Activated CD4-positive, alpha-beta T cell treated with anti-CD3 and anti-CD28 coated beads, Interleukin-2, amount 50 U/mL, for 16 hours (primary cell): ENCODE measurements around the gene GRM1.

Experiments
- DNase-seq: peaks from one replicate; pipeline ENCODE4 v3.0.0-alpha.2; 2020

Gene GRM1

DNA sequence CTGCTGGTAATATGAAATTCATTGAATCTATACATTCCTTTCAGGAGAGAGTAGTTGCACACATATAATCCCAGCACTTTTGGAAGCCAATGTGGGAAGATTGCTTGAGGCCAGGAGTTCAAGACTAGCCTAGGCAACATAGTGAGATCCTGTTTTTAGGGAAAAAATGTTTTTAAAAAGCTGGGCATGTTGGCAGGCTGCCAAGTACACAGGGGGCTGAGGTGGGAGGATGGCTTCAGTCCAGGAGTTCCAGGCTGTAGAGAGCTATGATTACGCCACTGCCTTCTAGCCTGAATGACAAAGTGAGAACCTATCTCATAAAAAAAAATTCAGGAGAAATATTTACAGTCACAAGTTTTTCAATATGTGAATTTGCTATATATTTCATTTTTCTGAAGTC, 71.9 kb downstream of the GRM1 start:
- DNase-seq, result no peak

DNA sequence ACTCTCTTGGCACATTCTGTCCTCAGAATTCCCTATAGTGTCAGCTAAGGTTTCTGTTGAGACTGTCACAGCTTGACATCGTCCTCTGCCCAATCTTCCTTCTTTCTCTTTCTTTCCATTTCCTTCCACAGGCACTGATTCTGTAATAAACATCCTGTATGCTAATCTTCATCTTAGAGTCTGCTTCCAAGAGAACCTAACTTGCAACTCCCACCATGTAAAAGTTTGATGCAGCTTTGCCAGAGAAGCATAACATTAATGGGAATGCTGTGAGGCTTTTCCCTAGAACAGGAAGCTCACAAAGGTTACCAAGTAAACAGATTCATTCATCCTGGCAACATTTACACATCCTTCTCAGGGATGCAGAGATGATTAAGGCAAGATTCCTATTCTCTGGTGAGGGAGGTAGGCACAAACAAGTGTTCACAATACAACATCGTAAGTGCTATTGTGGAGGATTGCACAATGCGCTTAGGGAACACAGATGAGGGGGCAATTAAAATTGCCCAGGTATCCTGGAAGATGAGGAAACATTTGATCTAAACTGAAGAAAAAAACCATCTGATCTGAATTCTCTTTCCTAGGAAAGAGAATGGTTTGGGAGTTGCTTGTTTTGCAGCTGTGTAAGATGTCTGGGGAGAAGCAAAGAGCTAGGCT, 74.7 kb downstream of the GRM1 start:
- DNase-seq, result no peak

DNA sequence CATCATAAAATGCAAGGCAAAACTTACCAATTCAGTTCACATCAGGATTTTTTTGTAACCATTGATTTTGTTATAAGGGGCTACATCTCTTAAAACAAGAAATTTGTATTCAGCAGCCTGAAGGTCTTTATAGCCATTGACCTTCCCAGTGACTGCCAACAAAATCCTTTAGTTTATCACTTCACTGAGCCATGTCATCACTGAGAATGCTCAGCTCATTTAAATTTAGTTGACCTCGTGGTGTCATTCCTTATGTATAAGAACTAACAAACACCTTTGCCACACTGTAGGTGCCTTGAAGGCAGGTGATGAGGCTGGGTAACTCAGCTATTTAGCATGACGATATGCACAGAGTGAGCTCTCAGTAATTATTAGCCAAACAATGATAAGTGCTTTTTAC, 77.7 kb downstream of the GRM1 start:
- no peak for DNase-seq

DNA sequence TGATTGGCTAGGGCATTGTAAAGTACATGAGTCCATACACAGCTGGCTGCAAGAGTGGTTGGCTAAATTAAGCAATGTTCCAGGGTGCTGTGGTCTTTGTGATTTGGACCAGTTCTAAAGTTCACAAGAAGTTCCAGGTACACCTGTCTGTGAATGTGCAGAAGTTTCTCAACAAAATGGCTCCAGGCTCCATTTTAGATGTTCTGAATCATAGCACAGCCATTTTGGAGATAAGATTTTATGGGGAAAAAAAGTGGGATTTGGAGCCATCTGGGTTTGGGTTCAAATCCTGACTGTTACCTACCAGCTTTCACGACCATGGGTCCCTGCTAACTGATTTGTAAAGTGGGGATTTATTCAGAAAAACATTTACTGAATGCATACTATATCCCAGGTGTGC, 82.1 kb downstream of the GRM1 start:
- no peak for DNase-seq

DNA sequence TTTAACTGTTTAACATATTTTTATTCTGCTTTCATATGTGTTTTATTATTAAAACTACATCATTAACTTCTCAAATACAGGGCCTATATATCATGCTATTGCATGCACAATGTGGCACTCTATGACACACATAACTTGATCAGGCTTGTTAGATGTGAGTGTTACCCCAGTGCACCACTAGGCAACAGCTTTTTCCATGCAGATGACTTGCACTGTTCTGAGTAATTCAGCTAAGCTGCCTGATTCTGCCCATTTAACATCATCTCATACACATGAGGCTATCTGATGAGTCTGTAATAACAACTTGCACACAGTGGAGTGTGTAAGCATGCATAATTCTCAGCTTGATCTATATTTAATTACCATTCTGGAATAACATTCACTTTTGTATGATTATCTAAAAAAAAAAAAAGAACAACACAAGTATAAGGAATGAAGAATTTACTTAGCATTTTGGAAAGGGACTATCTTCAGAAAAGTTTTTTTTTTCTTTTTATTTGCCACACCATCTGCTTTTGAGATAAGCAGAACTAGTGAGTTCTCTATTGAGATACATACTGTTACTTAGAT, 83.1 kb downstream of the GRM1 start:
- no peak for DNase-seq

DNA sequence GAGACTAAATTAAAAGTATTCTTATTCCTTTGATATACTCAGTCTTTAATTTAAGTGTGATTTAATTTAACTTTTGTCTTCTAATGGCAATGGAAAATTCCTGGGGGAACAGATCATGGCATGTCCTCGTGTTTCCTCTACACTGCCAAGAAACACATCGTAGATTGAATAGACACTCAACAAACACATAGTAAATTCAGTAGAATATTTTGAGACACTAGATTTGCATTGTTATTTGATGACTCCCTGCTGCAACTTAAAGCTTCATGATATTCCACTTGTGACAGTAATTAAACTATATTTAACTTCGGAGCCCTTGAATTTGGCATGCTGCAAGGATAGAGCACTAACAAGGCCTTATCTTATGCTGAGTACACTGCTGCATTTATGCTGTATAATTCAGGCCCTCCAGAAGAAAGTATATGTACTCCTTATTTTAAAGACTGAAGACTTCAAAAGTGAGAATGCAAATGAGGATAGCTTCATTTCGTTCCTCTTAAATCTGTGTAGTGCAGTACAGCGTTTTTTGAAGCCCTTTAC, 84.3 kb downstream of the GRM1 start:
- DNase-seq, result no peak

DNA sequence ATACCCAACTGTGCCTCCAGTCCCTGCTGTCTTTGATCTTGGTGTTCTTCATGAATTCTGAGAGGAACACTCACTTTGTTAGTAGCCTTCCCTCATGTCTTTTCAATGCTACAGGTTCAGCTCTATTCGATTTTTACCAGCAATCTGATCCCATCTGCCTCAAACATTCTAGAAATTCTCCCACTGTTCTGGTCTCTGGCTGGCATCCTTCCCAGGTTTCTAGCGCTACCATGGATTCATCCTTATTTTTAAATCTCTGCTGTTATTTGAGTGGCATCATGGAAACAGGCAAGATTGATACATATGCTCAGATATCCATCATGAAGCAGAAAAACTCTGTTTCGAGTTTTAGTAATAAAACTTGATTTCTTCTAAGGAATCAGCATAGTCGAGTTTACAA, 94.8 kb downstream of the GRM1 start:
- no peak for DNase-seq

DNA sequence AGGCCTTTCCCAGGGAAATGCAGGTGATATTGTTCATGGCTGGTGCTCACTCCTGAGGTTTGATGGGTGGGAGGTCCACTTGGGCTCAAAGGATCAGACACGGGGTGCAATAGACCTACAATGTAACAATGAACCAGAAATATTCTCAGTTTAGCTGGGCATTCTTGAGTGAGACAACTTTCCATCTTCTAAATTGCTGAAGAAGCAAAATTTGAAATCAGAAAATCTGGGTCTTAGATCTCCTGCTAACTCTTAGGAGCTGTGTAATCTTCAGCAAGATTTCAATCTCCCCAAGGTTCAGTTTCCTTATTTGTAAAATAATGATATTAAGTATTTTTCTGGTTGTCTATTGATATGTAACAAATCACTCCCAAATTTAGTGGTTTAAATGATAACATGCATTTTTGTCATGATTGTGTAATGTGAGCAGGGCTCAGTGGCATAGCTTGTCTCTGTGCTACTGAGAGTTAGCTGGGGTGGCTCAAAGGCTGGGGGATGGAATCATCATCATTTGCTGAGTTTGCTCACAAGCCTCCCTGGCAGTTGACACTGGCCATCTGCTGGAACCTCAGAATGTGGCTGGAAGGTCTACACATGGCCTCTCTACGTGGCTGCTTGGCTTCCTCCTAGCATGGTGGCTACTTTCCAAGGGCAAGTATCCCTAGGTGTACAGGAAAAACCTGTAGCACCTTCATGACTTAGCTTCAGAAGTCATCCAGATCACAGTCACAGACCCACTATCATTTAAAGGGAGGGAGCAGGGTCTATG, 98.8 kb downstream of the GRM1 start:
- no peak for DNase-seq

DNA sequence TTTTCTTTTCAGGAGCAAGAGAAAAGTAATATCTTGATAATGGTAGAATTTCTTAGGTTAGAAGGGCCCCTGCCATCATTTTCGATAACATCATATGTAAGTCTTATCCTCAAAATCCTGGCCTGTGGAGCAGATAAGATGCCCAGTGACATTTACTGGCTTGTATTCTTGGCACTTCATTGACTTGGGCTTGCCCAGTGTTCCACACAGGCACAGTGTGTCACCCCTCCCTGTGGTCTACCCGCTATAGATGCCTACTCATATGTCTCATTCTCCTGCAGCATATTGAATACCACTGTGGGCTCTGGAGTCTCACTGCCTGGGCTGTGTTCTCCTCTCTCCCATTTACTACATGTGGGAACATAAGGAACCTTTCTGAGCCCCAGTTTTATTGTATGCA, 105.0 kb downstream of the GRM1 start:
- no peak for DNase-seq

DNA sequence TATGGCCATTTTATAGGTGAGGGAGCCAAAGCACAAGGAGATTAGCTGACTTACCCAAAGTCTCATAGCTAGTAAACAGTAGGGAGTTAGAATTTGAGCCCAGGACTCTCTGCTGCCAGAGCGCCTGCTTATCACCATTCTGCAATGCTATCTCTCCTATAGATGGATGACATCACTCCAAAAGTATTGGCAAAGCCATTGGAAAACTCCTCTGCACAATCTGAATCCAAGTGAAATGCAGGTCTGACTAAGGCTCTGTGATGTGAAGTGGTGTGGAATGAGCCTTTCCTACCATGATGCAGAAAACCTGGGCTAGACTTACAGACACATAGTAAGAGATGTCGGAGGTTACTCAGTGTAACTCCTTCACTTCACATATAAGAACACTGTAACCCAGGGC, 106.3 kb downstream of the GRM1 start:
- DNase-seq, result no peak

DNA sequence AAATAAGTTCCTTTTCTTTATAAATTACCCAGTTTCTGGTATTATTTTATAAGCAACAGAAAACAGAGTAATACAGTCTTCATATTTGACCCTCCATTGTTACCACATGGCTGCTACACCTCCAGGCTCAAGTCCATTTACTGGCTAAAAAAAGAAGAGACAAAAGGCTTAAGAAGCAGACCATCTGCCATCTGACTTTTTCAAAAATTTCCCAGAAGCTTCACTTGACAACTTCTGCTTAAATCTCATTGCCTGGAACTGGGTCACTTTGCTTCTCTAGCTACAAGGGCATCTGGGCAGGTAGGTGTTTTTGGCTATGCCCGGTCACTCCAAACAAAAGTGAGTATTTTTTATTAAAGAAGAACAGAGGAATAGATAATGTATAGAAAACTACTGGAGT, 118.0 kb downstream of the GRM1 start:
- no peak for DNase-seq

DNA sequence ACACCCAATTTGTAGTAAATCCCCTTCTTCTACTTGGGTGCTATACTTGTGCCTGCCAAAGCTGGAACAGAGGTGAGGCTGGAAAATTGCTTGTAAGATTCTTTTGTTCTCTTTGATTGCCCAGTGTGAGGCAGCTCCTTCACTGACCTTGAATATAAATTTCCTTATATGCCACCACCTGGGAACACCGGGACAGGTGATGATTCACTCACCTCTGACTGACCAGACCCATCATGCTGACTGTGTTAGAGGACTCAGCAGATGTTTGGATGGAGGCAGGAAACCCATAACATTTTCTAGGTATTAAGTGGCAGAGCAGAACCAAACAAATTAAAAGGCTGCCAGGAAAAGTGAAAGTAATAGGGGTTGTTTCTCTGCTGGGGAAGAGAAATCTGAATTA, 120.9 kb downstream of the GRM1 start:
- DNase-seq, result no peak

DNA sequence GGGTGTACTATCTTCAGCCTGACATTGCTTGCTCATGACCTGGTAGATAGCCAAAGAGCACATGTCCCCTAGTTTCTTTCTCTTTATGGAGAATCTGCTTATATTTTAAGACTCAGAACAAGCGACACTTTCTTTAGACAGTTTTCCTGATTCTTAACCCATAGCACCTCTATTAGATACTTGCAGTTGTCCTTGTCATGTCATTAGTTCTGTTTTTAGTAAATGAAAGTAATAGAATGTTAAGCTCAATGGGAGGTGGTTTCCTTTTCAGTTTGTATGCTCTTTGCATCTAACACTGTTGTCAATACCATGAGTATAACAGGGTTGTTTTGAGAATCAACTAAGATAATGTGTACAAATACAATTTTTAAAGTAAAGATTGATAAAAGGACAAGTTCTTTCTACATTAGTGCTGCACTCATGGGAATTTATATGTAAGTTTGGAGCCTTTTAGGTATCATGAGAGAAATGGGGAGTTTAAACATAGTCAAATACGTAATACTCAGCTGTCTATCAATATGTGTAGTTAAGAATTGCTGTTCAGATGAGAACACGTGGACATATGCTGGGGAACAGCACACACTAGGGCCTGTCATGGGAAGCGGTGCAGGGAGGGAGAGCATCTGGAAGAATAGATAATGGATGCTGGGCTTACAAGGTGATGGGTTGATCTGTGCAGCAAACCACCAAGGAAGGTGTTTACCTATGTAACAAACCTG, 124.3 kb downstream of the GRM1 start:
- DNase-seq, result peak; percentile 45

DNA sequence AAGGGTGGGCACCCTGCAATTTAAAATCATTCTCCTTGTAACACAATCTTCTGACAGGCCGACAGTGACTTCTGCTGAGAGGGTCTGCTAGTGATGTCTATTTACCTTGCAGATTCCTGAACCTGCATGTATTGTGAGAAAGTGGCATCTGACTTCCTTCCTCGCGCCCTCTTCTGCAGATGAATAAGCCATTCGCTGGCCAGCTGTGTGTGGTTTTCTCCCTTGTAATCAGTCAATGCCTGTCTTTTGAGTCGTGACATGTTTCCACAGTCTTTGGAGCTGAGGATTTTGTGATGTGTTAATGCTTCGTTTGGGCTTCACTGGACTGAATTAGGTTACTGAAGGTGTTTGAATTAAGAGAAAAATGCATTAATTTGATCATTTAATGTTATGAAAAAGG, 125.3 kb downstream of the GRM1 start:
- peak; percentile 16 for DNase-seq

DNA sequence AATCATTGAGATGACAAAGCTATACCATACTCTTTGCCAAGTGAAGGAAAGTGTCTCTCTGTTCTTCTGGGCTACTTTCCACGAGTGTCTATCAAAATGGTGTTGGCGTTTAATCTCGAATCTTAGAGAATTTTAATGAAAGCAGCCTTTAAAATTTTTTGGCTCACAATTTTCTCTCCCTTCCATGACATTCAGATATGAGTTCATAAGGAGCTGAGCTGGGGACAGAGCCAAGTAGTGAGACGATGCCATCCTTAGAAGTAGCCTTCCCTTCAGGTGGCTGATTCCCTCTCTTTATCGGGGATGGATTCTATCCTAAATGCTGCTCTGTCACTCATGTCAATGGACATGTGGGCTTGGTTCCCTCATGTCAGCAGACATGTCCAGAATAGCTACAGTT, 132.8 kb downstream of the GRM1 start:
- no peak for DNase-seq

DNA sequence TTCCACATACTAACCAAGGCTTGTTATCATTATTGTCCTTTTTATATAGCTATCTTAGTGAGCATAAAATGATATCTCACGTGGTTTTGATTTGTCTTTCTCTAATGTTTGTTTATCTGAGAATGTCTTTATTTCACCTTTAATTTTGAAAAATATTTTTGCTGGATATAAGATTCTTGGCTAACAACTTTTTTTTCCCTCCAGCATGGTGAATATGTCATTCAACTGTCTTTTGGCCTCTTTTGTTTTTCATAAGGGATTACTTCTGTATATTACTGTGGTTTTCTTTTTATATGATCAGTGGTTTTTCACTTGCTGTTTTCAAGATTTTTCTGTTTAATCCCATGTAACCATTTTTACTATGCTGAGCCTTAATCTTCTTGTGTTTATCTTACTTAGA, 141.0 kb downstream of the GRM1 start:
- no peak for DNase-seq

DNA sequence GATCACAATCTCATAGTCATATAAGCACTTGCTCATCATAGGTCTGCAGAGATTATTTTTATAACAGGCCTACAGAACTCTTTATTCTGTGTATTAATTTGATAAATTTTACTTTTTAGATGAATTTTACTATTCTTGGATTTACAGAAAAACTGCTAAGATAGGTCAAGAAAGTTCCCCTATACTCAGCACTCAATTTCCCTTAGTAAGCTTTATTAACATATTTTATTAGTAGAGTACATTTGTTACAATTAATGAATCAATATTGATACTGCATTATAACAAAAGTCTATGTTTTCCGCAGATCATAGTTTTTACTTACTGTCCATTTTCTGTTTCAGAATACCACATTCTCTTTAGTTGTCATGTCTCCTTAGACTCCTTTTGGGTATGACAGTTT, 148.9 kb downstream of the GRM1 start:
- DNase-seq, result no peak

DNA sequence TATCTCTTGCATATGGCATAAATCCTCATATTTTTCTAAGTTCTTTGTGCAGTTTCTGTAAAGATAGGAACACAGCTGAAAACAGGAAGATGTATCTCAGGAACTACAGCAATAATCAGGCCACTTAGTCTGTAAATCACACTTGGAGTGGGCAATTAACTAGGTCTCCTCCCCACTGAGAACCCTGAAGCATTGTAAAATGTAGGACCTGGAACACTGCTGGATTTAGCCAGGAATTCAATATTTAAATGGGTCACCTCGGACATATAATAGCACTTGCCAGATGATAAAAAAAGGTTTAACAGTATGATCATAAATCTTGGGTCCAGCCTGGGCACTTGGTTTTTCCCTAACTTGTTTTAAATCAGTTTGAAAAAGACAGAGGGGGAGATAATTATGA, 155.0 kb downstream of the GRM1 start:
- DNase-seq, result no peak

DNA sequence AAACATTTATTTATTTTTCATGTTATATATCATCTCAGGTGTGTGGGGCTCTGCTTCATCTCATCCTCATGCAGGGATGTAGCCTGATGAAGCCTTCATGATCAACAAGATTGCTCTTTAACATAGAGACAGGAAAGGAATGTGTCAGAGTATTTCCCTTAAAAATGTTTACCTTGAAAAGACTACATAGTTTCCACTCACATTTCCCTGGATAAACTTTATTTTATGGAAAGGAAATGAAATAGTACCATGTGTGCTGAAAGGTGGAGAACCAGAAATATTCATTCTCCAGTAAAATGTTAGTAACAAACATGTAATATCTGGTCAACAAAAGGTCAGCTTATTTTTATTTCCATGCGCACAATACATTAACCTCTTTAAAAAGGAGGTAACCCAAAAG, 155.8 kb downstream of the GRM1 start:
- no peak for DNase-seq

DNA sequence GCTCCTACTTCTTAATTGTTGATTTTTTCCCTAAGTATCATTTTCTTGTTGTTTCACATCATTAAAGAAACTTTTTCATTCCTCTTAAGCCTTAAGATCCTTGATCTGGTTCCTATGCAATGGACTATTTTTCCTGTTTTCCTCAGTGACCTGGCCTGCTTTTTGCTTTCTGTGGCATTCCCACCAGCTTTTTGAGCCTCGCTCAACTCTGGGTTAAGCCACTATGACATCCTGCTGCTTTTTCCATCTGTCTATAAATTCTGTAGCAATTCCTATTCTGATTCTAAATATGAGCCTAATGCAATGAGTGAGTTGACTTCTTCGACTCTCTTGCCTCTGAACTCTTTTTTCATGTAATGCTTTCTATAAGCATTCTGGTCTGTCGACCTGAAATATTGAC, 160.3 kb downstream of the GRM1 start:
- no peak for DNase-seq

DNA sequence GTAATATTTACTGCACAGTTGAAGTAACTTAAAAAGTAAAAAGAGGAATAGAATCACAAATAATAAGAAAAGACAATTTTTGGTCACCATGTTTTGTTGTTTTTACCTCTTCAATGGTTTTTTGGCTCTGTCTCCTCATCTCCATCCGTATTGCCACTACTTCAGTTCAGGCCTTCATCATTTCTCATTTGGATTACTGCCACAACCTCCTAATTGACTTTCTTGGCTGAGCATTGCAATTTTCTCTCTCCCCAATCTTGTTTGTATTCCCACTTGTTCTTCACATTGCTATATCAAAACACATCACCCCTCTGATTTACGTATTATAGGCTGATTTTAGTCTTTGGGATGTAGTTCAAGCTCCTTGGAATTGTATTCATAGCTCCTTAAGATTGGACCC, 161.7 kb downstream of the GRM1 start:
- DNase-seq, result no peak

DNA sequence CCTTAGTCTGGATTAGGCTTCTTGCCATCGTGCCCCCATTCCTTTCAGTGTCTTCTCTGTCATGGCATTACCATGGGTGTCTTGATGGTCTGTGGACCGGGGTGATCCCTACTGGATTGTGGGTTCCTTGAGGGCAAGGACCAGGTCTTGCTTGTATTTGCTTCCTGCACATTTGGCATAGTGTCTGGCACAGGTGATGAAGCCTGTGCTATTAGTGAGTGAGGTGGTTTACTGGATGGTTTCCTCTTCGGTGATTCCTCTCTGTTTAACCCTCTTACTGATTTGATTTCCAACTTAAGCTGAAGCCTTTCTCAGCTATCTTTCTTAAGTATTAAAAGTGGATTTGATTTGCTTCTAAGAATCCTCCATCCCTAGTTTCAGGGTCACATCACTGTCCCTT, 162.3 kb downstream of the GRM1 start:
- DNase-seq, result no peak

DNA sequence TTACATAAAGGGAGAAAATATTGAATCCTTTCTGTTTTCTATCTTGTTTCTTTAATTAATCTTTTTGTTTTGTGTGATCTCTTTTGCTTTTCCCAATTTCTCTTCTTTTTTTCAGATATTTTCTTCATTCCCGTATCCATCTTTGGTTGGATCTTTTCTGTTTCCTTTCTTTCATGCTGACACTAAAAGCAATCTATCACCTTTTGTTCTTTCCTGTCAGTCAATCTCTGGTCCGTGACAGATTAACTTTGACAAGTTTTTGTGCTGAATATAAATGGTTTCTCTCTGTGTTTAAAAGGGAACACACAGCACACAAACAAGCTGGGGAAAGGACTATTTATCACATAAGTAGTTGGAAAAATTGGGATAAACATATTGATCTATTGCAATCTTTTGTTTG, 162.8 kb downstream of the GRM1 start:
- DNase-seq, result no peak

DNA sequence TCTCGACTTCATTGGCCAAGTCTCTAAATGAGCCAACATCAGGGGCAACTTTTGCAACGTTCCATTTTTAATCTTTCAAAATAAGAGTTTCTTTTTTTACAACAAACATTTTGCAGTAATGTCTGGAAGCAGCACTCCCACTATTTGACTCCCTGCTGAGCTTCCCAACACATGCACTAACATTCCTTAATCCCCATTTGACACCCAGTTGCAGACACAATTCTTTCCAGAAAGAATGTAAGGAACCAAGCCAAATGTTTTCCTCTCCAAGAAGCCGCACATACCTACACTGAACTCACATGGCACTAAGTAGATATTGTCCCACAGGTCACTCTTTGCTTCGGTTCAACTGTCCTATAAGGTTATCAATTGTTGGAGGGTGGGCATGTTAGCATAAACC, 165.6 kb downstream of the GRM1 start:
- no peak for DNase-seq
